HepG2 (cell line): ENCODE measurements around the gene C20orf141. TPM values are rescaled to one million over a fixed set of nuclear protein-coding genes. Genes with fewer than 3 reads are reported as not detected.

Experiments used
- BCLAF1 ChIP-seq: fragments of 450-650 bp; IDR thresholded peaks from 2 replicates; pipeline ENCODE4 v1.6.1; 2017; ENCODE audit warnings: mild to moderate bottlenecking
- GTF2F1 ChIP-seq: fragments of 150-350 bp; IDR thresholded peaks from 2 replicates; pipeline ENCODE4 v1.6.1; 2014; ENCODE audit warnings: low read length
- IKZF5 ChIP-seq: IDR thresholded peaks from 2 replicates; pipeline ENCODE4 v1.6.1; 2018; ENCODE audit warnings: missing genetic modification reagents, mild to moderate bottlenecking, missing compliant biosample characterization
- KDM6A ChIP-seq: IDR thresholded peaks from 2 replicates; pipeline ENCODE4 v1.6.1; 2016; ENCODE audit warnings: low read depth
- MAFG ChIP-seq: sonication (generic); formaldehyde crosslinking; IDR thresholded peaks from 2 replicates; pipeline ENCODE4 v1.5.1; 2020; ENCODE audit warnings: mild to moderate bottlenecking, missing genetic modification reagents
- MXD3 ChIP-seq: IDR thresholded peaks from 2 replicates; pipeline ENCODE4 v1.6.1; 2016; ENCODE audit warnings: mild to moderate bottlenecking, missing biosample characterization, missing genetic modification reagents
- SYNCRIP ChIP-seq: fragments of 200-400 bp; formaldehyde crosslinking; IDR thresholded peaks from 2 replicates; pipeline ENCODE4 v1.6.1; 2018; ENCODE audit warnings: mild to moderate bottlenecking, low read depth, low read length; ENCODE audit not compliant: insufficient read depth
- TCF7 ChIP-seq: sonication (generic); IDR thresholded peaks from 2 replicates; pipeline ENCODE4 v1.6.1; 2016; ENCODE audit warnings: antibody characterized with exemption, low read depth
- UBTF ChIP-seq: sonication (generic); formaldehyde crosslinking; IDR thresholded peaks from 2 replicates; pipeline ENCODE4 v1.4.0; 2020; ENCODE audit warnings: mild to moderate bottlenecking, missing genetic modification reagents
- ZBTB4 ChIP-seq: sonication (generic); formaldehyde crosslinking; IDR thresholded peaks from 2 replicates; pipeline ENCODE4 v1.4.0; 2020; ENCODE audit warnings: missing genetic modification reagents, mild to moderate bottlenecking, borderline replicate concordance
- ZMAT5 ChIP-seq: sonication (generic); formaldehyde crosslinking; IDR thresholded peaks from 2 replicates; pipeline ENCODE4 v1.5.0; 2020; ENCODE audit warnings: mild to moderate bottlenecking, low read depth, missing genetic modification reagents, borderline replicate concordance
- ZNF235 ChIP-seq: sonication (generic); formaldehyde crosslinking; IDR thresholded peaks from 2 replicates; pipeline ENCODE4 v1.8.1; 2023; ENCODE audit warnings: mild to moderate bottlenecking, missing genetic modification reagents, borderline replicate concordance
- ZNF382 ChIP-seq: sonication (generic); formaldehyde crosslinking; IDR thresholded peaks from 2 replicates; pipeline ENCODE4 v1.5.0; 2020; ENCODE audit warnings: missing genetic modification reagents, mild to moderate bottlenecking, borderline replicate concordance
- ZNF383 ChIP-seq: sonication (generic); formaldehyde crosslinking; IDR thresholded peaks from 2 replicates; pipeline ENCODE4 v1.4.0; 2020; ENCODE audit warnings: missing genetic modification reagents, mild to moderate bottlenecking, borderline replicate concordance
- ZNF570 ChIP-seq: sonication (generic); formaldehyde crosslinking; IDR thresholded peaks from 2 replicates; pipeline ENCODE4 v1.4.0; 2020; ENCODE audit warnings: mild to moderate bottlenecking, missing genetic modification reagents, borderline replicate concordance
- ZNF572 ChIP-seq: sonication (generic); formaldehyde crosslinking; IDR thresholded peaks from 2 replicates; pipeline ENCODE4 v1.5.1; 2020; ENCODE audit warnings: mild to moderate bottlenecking, missing genetic modification reagents
- ZNF772 ChIP-seq: sonication (generic); formaldehyde crosslinking; IDR thresholded peaks from 2 replicates; pipeline ENCODE4 v1.5.0; 2020; ENCODE audit warnings: mild to moderate bottlenecking, missing genetic modification reagents
- polyA plus RNA-seq, 8 experiments: library from polyadenylated mRNA; depleted of rRNA in 3 of 8; stranded (reverse) in 7 of 8; unstranded in 1 of 8; fragments of >200 nt; fragmentation: Illumina TruSeq in 4 of 8; extraction: Trizol in 4 of 8; gene quantifications; 2 replicates each; pipeline versions ENCODE4 v1.2.1 to v1.2.3, GENCODE V29; 2011 to 2016; ENCODE audit warnings: low read depth in 4 of 8, missing spikeins in 1 of 8, mixed read lengths in 1 of 8; ENCODE audit not compliant: insufficient read depth in 1 of 8
- total RNA-seq, 5 experiments: library from RNA; depleted of rRNA; stranded (reverse); fragments of >200 nt; fragmentation: Illumina TruSeq; extraction: Trizol; gene quantifications; 2 replicates each; pipeline ENCODE4 v1.2.3, GENCODE V29; 2016; ENCODE audit warnings: low read depth in 1 of 5

C20orf141 gene
- total and polyA plus RNA-seq, 2 of the 13 experiments (the other 11 are each of a cell fraction or from before 2014, with no cell fraction given) = not detected

DNA sequence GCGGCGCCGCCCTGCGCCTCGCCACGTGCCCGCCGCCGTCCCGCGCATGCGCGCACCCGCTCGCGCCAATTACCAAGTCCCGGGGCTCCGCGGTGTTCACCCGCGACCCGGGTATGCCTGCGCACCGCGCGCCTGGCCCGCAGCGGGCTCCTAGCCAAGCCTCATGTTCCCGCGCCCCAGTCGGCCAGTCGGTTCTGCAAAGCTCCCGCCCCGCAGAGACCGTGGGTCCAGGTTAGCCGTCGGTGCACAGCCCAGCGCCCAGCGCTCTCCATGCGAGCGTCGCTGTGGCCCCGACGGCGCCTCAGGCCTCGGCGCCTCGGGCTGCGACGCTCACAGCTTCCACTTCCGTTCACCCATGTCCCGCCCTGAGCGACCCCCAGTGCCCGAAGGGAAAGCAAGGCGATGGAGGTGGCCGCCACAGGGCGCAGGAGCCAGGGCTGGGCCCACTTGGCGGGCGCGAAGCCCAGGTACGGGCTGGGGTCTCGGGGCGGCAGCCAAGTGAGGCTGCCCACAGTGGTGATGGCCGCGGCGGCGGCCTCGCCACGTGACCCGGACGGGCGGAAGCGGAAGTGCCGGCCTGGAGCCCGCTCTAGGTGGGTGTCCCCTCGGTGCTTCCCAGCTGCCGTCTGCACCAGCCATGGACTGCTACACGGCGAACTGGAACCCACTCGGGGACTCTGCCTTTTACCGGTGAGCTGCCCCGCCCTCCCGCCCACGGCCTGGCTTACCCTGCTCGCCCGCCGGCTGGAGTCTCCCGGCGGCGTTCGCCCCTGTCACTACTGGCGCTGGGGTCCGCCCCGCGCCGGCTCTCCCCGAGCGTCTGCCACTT is 25.6 kb downstream of the C20orf141 start, which contains the start of the genes PCED1A and VPS16 (continued):
- TF ChIP-seq IKZF5 = peak; percentile 83; the same call in 1 of the 2 replicates
- no peak for TF ChIP-seq ZNF382 (CRISPR knock-in tag)
- TF ChIP-seq UBTF = peak; percentile 95
- no peak for TF ChIP-seq KDM6A (CRISPR knock-in tag)
- TF ChIP-seq SYNCRIP = no peak
- peak; percentile 90; the same call in 1 of the 2 replicates for TF ChIP-seq ZNF235 (CRISPR knock-in tag)
- TF ChIP-seq GTF2F1 = peak; percentile 48; the same call in 1 of the 2 replicates
- peak; percentile 67; the same call in 1 of the 2 replicates for TF ChIP-seq ZNF772 (CRISPR knock-in tag)
- no peak for TF ChIP-seq TCF7
- 0 out of 2 replicates have a peak, but pooled peaks have one; percentile 44 for TF ChIP-seq MAFG
- TF ChIP-seq BCLAF1 = no peak
- no peak for TF ChIP-seq ZMAT5 (CRISPR knock-in tag)
- peak; percentile 44; the same call in 1 of the 2 replicates for TF ChIP-seq ZNF383 (CRISPR knock-in tag)
- TF ChIP-seq ZNF570 (CRISPR knock-in tag) = peak; percentile 87; the same call in 1 of the 2 replicates
- TF ChIP-seq ZBTB4 (CRISPR knock-in tag) = 0 out of 2 replicates have a peak, but pooled peaks have one; percentile 87
- TF ChIP-seq MXD3 (CRISPR knock-in tag) = peak; percentile 95
- TF ChIP-seq ZNF572 (CRISPR knock-in tag) = 0 out of 2 replicates have a peak, but pooled peaks have one; percentile 84
